LNCAP (cell line): Measurements from ENCODE around the gene STOM.
A peak's percentile ranks its signal among the peaks of the same experiment; 100 is the strongest.

Experiments
- CTCF ChIP-seq: fragments of 450-650 bp; IDR thresholded peaks from 2 replicates; pipeline ENCODE4 v1.5.1; 2017; ENCODE audit warnings: mild to moderate bottlenecking

STOM gene

GRCh38 chr9:121369595-121370265 is at the start of gene STOM:
TSS of gene STOM (minus strand) at chr9:121370250. CDS start at chr9:121370187, 63 bp downstream.
- no peak for TF ChIP-seq CTCF

DNA sequence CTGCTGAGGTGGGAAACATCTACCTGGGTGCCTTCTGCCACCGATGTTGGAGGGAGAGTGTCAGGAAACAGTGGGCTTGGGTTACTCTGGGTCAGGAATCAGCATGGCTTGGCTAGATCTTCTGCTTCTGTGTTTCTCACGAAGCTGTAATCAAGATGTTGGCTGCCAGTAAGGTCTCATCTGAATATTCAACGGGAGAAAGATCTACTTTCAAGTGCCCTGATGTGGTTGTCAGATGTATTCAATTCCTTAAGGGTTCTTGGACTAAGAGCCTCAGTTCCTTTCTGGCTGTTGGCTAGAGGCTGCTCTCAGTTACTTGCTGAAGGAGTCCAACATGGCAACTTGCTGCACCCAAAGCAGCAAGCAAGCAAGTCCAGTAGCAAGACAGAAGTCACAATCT is 41.9 kb upstream of the STOM start:
- TF ChIP-seq CTCF, result no peak

GRCh38 chr9:121405899-121406298 is 35.8 kb upstream of the STOM start:
- TF ChIP-seq CTCF, result no peak

DNA sequence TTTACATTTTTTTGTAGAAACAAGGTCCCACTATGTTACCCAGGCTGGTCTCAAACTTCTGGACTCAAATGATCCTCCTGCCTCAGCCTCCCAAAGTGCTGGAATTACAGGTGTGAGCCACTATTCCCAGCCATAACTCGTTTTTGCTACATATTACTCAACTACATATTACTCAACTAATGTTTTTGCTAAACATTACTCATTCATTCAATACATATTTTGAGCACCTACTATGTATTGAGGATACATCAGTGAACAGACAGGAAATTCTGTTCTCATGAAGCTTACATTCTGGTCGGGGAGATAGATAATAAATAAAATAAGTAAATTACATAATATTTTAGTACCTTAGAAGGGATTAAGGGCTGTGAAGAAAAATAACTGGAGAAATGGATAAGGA is 34.9 kb upstream of the STOM start:
- no peak for TF ChIP-seq CTCF

- peak; percentile 62 for TF ChIP-seq CTCF
Measured at GRCh38 chr9:121399883-121400607, 30.0 kb upstream of the STOM start.

GRCh38 chr9:121399126-121399882 is 29.3 kb upstream of the STOM start:
- no peak for TF ChIP-seq CTCF

GRCh38 chr9:121398374-121398773 is 28.3 kb upstream of the STOM start:
- TF ChIP-seq CTCF, result no peak
